HG02943 (cell line): ENCODE data around the gene IGF2BP2.
"Not testable (repeated sequence)": the region's sequence is repeated elsewhere in the genome, so short reads cannot be mapped to it uniquely, and the experiment has no call there.

Experiments
- ATAC-seq: cut with Tn5 transposase; IDR thresholded peaks from one replicate; pipeline ENCODE4 v1.9.1; 2021; ENCODE audit warnings: mild to moderate bottlenecking, low read depth, moderate library complexity; ENCODE audit not compliant: unreplicated experiment

The IGF2BP2 gene

DNA sequence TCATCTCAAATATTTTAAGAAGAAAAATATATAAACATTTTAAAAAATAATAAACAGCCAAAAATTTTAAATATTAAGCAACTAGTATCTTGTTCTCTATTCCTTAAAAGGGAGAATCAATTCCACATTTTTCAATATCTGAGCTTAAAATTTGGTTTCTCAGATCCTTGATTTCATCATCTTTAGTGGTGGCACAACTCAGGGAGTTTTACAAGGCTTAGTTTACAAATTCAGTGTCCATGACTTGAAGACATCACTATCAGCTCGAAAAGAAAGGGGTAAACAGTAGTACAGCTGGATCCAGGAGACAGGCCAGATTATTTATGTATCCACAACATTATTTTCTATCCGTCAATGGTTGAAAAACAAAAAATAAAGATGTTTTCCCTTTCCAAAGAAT is 11.6 kb downstream of the IGF2BP2 start:
- ATAC-seq: no peak

DNA sequence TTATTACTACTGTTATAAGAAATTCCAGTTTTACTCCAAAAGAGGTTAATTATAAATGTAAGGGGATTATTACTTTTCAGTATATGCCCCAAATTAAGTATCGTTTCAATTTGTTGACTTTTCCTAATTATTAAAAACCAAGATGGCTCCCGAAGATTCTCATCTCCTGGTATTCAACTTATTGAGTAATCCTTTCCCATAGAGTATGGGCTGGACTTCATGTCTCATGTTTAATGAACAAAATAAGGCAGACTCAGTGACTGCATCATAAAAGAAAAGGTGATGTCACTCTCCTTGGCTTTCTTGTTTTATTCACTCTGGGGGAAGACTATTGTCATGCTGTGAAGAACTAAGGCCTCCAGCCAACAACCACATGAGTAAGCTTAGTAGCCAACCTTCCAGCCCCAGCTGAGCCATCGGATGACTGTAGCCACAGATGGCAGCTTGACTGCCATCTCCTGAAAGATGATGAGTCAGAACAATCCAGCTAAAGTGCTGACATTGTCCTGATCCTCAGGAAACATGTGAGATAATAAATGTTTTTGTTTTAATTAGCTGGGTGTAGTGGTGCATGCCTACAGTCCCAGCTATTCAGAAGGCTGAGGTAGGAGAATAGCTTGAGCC is 17.3 kb downstream of the IGF2BP2 start:
- no peak for ATAC-seq

DNA sequence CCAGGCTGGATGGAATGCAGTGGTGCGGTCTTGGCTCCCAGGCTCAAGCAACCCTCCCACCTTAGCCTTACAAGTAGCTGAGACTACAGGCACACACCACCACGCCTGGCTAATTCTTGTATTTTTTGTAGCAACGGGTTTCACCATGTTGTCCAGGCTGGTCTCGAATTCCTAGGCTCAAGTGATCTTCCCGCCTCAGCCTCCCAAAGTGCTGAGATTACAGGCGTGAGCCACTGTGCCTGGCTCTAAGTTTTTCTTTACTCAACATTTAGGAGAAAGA is 26.1 kb downstream of the IGF2BP2 start:
- ATAC-seq: not testable (repeated sequence)

DNA sequence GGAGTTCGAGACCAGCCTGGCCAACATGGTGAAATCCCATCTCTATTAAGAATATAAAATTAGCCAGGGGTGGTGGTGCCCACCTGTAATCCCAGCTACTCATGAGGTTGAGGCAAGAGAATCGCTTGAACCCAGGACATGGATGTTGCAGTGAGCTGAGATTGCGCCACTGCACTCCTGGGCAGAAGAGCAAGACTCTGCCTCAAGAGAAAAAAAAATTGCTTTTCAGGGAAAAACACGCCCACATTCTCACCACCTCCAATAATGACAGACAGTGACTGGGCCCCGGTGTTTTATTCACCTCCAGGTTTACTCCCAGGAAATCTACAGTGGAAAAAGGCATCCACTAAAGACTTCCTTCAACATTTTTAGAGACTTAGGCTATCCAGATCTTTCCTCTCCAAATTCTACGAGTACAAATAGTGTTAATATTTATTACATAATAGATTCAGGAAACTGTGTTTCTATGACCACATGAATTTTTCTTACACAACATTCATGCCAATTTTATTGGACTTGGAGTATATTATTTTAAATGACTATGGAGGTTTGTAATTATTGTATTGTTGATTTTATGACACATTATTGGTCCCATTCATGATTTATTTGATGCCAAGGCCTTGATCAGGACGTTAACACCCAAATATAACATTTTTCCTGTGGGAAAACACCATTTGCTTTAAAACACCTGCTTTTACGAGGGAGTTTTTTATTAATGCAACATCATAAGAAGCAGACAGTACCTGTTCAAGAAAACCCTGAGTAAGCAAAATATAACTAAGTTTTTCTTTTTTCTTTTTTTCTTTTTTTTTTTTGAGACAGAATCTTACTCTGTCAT is 26.6 kb downstream of the IGF2BP2 start:
- no peak for ATAC-seq

DNA sequence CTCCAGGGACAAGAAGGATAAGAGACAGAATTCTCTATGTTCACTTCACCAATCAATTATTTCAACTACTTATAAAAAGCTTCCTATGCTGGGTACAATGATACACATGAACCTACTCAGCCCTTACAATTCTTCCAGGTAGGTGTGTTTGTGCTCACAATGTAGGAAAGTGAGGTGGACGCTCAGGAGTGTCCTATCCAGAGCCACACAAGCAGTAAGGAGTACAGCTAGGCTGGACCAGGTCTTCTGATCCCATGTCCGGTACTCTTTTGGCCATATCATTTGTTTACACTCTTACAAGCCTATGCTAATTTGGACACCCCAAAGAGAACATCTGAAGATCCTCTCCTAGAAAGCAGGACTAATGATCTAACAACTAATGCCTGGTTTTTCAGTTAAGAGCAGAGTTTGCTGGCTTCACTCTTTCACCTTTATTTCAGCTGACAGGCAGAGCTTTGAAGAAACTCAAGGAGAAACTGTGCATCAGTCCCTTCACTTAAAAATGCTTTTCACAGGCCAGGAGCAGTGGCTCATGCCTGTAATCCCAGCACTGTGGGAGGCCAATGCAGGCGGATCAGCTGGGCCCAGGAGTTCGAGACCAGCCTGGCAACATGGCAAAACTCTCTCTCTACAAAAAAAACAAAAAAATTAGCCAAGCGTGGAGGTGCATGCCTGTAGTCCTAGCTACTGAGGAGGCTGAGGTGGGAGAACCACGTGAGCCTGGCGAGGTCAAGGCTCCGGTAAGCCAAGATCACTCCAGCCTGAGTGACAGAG is 27.5 kb downstream of the IGF2BP2 start:
- ATAC-seq: no peak

DNA sequence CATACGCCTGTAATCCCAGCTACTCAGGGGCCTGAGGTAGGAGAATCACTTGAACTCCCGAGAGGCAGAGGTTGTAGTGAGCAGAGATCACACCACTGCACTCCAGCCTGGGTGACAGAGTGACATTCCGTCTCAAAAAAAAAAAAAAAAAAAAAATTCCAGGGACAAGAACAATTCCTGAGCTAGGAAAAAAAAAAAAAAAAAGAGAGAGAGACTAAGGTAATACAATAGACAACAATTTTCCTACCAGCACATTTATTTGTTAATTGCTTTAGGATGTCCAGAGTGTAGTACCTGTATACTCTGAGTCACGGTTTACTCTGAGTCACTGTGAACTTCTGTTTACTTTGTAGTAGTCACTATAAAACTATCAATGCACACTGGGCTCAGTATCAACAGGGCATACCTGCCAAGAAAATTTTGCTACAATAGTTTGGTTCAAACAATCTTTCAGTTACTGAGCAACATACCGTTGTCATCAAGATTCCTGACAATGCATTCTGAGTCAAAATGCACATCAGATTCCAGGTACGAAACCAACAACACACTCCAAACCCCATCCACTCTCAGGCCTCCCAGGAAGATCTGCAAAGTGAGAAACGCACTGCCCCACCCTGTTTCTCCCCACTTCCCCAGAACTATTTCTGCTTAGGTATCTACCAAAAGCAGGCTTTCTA is 28.3 kb downstream of the IGF2BP2 start:
- ATAC-seq: no peak

DNA sequence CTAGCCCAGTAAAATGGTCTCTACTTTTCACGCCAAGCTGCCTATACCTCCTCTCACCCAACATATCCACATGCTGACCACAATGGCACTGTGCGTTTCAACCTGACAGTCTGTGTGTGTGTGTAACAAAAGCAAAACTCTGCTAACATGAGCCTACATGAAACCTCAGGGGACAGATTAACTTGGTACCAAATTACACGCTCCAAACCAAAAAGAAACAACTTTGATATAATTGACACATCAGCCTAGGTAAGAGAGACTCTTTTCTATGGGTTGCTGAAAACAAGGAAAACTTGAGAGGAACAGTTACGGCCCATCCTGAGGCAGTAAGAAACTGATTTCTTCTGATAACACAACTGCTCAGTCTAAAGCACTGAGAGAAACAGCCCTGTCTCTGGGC is 31.5 kb downstream of the IGF2BP2 start:
- ATAC-seq: no peak

DNA sequence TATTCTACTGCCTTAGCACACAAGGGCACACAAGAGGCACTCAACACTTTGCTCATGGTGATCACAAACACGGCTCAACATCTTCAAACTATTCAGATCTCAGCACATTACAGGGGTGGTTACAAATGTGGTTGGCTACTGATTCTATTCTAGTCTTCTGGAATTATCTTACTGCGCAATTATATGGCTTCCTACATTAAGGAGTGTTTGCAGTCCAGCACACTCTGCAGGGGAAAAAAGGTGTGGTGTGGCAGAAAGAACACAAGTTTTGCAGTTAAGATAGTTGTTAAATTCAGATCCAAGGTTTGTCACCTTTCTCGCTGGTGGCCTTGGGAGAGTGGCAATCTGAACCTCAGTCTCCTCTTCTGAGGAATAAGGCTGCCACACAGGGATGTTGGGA is 31.9 kb downstream of the IGF2BP2 start:
- no peak for ATAC-seq

DNA sequence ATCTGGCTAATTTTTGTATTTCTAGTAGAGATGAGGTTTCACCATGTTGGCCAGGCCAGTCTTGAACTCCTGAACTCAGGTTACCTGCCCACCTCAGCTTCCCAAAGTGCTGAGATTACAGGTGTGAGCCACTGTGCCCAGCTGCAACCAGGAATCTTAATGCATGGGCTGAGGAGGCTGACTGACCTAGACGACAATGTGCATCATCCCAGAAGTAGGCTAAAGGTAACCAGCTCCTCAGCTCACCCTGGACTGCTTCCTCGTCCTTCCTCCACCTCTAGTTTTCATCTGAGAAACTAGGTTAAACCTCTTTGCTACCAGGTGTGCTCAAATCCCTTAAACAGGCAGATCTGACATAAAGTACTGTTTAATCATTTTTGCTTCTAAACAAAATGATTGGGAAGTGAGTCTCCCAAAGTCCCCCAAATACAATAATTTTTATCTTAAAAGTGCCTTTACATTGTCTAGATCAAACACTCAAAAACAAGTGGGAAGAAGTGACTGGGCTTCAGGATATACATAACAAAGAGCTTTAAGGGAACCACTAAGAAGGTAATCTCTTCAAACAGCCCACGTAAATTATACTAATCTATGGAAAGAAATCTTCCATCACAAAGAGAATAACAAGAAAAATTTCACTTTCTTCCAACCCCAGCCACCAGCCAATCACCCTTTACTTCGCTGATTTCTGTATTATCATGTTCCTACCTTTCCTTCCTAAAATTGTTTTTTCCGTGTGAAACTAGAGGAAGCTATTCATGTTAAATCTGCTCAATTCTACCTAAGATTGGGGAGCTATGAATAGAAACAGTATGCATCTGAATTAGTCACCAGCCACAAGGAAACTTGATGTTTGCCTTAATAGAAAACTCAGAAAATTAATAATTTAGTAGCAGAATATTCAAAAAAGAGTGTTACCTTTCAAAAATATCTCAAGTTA is 34.7 kb downstream of the IGF2BP2 start:
- ATAC-seq: no peak

DNA sequence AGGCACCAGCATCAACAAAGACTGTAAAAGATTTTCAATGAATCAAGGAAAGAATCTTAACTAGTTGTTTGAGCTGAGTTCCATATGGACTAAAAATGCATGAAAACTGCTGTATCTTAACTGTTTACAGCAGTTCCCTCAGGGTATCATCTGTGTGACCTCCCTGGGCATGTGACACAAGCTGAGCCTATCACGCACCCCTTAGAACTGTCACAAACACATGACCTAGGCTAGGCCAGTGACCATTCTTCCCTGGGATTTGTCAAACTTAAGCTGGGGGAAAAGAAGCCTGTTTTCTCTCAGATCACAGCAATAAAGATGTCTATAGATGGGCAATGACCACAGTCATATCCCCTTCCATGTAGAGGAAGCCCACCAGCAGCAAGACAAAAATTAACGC is 35.7 kb downstream of the IGF2BP2 start:
- ATAC-seq: no peak

DNA sequence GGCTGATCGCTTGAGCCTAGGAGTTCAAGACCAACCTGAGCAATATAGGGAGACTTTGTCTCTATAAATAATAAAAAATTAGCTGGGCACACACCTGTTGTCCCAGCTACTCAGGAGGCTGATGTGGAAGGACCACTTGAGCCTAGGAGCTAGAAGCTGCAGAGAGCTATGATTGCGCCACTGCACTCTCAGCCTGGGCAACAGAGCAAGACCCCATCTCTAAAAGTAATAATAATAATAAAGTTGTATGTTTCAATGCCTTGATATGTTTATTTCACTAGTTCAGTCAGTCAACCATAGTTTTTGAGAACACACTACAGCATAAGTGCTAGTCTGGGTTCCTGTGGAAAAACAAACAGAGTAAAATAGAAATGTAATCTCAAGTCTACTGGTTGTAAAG is 36.5 kb downstream of the IGF2BP2 start:
- ATAC-seq: no peak

DNA sequence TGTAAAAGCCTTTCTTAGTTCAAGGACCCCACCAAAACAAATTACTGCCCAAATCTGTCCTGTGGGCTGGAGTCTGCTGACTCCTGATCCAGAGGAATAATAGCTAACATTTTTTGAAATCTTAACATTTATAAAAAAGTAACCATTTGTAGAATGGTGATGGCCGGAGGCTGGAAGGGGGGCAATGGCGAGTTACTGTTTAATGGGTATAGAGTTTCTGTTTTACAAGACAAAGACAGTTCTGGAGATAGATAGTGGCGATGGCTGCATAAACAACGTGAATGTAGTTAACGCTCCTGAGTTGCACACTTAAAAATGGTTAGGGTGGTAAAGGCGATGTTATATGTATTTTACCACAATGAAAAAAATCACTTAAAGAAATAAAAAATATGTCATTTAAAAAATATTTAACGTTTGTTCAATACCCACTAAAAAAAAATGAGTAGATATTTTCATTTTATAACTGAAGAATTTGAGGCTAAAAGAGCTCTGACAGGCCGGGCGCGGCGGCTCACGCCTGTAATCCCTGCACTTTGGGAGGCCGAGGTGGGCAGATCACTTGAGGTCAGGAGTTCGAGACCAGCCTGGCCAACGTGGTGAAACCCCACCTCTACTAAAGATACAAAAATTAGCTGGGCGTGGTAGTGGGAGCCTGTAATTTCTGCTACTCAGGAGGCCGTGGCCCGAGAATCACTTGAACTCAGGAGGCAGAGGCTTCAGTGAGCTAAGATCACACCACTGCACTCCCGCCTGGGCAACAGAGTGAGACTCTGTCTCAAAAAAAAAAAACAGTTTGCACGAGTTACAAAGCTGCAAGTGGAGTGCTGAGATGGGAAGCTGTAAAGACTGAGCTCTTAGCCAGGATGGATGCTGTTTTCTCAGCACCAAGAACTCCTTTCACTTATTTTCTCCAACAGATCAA is 37.6 kb downstream of the IGF2BP2 start:
- ATAC-seq: no peak

DNA sequence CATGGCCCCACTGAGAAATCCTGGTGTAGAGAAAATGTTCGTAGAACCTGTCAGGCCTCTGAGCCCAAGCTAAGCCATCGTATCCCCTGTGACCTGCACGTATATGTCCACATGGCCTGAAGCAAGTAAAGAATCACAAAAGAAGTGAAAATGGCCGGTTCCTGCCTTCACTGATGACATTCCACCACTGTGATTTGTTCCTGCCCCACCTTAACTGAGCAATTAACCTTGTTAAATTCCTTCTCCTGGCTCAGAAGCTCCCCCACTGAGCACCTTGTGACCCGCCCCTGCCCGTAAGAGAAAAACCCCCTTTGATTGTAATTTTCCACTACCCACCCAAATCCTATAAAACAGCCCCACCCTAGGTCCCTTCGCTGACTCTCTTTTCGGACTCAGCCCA is 38.6 kb downstream of the IGF2BP2 start:
- ATAC-seq: not testable (repeated sequence)

DNA sequence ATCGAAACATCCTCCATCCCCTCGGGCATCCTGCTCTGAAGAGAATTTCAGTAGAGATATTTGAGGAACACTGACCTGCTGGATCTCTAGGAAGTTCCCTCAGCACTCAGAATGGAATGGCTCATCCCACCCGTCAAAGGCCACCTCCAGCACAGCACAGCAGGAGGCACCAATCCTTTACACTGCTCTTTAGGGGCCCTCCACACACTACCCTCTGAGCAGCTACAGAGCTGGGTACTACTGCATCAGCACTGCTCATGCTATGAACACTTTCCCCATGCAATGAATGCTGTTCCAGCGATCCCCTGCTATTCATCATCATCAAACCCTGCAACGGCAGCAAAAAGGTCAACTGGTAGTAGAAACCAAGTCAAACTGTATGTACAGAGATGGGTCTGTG is 40.5 kb downstream of the IGF2BP2 start:
- no peak for ATAC-seq

DNA sequence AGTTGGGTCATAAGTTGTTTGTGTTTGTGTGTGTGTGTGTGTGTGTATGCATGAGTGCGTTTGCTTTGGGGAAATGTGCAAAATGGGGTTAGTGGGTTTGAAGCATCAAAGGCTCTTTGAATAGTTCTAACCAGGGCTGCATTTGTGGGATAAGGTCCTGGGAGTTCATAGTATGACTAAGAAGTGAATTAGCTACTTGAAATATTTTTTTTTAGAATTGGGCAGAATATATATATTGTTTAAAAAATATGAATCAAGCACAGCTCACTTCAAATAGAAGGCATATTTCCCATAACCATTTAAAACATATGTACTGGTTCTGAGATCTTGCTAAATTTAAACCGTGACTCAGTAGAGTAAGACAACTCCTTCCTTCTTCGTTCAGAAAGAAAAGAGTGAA is 43.1 kb downstream of the IGF2BP2 start:
- no peak for ATAC-seq

DNA sequence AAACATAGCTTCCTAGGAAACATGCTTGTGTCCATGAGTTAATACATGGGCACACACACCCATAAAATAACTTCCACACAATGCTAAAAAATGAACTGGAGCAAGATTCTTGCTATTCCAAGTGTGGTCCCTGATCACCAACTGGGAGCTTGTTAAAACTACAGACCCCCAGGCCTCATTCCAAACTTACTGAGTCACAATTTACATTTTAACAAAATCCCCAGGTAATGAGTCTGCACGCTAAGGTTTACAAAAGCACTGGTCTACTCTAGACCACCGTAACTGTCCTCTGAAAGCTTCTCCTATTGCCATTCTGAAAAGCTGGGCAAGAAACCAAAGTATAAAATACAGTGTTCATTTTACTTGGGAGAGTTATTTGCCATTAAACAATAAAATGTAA is 45.4 kb downstream of the IGF2BP2 start:
- no peak for ATAC-seq

DNA sequence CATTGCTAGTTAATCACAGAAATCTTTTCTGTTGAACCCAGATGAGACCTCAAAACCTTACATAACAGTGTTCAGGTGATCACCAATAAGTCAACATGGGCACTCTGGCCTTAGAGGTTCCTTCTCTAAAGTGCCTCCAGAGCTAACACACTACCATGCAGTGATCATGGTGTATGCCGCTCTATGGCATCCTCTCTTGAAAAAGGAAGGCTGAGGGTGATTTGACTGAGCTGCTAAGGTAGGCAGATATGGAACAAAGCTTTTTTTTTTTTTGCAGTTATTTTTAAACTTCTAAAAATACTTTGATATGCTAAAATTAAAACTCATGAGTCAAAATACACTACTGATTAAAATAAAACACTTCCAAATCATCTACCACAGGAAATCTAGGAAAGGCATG is 46.0 kb downstream of the IGF2BP2 start:
- ATAC-seq: no peak

DNA sequence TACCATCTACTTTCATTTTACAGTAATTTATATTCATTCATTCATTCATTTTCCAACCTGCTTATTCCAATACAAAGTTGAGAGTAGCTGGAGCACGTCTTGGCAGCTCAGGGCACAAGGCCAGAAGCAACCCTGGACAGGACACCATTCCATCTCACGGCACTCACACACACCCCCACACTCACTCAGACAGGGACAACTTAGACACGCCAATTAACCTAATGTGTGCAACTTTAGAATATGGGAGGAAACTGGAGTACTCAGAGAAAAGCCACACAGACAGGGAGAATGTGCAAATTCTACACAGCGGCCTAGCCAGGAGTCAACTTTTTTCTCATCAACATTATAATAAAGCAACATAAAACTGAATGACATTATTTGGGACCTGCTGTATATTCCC is 46.7 kb downstream of the IGF2BP2 start:
- no peak for ATAC-seq

DNA sequence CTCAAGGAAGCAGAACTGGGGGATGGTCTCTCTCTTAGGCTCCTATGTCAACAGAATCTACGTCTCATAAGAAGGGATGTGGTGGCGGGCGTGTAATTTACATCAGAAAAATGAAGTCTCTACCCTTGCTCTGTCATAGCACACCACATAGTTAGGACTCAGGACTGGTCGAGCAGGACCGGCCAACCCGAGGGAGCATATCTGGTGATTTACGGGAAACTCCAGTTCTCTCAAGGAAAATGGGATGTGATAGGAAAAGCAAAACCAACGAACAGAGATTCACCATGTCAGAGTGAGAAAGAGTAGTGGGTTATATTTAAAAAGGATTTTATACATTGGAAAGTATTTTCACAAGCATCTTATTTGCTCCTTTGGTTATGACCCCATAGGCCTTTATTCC is 54.7 kb downstream of the IGF2BP2 start:
- ATAC-seq: no peak
